Renal pelvis (tissue), 4 donors: ENCODE measurements around the gene NOC2L. TPM values are rescaled to one million over a fixed set of nuclear protein-coding genes. Genes with fewer than 3 reads are reported as not detected.
A peak's percentile ranks its signal among the peaks of the same experiment; 100 is the strongest.

ENCODE experiments used
- DNase-seq: peaks from one replicate; pipeline ENCODE4 v3.0.0-alpha.2; 2013
- polyA plus RNA-seq, 3 donors: library from polyadenylated mRNA; unstranded; fragments of 120-200 nt; gene quantifications; one replicate each; pipeline ENCODE4 v1.2.1, GENCODE V29; 2013; ENCODE audit not compliant: insufficient read length in 3 of 3

Gene NOC2L
- polyA plus RNA-seq, 3 donors: 65.5 to 71.9 (median 68.9) TPM

DNA sequence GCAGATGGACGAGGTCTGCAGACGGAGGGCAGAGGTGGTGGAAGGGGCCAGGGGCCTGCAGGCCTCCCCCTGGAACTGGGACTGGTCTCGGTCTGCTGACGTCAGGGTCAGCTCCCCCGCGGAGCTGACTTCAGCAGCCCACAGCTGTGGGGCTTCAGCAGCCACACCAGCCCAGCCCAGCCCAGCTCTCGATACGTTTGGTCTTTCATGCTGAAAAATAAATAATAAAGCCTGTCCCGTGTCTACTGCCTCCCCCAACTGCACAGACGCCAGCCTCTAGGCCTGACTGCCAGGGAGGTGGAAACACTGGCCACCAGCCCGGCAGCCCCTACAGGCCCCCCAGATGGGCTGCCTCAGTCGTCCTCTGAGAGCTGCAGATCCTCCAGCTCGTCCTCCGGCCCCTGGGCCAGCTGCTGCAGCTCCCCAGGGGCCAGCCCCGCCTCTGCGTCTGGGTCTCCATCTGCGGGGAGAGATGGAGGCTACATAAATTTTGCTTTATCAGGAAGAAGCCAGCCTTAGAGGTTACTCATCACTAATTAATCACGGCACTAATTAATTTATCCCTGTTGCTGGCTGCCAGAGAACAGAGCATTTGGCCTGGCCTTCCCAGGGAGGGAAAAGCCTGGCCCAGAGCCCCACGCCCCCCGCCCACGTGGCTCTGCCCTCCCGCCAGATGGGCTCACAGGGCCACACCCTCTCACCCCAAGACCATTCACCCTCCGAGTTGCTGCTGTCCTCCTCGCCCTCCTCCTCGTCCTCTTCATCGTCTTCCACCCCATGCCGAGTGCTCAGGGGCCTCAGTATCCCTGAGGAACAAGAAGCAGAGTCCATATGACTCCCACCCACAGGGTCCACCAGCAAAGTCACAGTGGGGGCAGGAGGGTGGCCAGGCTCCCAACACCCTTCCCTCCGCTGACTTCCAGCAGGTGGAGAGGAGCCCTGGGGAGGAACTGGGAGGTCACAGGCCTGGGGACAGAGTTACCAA, 14.4 kb downstream of the NOC2L start:
- DNase-seq: peak; percentile 91

DNA sequence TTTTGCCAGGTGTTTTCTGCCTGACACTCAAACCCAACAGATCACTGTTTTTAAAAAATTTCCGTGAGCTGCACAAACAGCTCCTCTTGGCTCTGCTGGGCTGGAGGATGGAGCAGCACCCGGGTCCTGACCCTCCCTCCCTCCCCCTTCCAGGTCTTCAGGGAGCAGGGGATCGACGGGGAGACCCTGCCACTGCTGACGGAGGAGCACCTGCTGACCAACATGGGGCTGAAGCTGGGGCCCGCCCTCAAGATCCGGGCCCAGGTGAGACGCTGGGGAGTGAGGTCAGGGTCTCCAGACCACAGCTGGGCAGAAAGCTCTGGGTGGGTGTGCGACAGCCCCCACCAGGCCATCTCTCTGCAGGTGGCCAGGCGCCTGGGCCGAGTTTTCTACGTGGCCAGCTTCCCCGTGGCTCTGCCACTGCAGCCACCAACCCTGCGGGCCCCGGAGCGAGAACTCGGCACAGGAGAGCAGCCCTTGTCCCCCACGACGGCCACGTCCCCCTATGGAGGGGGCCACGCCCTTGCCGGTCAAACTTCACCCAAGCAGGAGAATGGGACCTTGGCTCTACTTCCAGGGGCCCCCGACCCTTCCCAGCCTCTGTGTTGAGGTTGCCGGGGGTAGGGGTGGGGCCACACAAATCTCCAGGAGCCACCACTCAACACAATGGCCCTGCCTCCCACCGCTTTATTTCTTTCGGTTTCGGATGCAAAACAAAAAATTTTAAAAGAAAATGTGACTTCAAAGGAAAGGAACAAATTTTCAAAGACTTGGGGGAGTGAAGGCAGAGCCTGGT, 15.3 kb downstream of the NOC2L start:
- no peak for DNase-seq

DNA sequence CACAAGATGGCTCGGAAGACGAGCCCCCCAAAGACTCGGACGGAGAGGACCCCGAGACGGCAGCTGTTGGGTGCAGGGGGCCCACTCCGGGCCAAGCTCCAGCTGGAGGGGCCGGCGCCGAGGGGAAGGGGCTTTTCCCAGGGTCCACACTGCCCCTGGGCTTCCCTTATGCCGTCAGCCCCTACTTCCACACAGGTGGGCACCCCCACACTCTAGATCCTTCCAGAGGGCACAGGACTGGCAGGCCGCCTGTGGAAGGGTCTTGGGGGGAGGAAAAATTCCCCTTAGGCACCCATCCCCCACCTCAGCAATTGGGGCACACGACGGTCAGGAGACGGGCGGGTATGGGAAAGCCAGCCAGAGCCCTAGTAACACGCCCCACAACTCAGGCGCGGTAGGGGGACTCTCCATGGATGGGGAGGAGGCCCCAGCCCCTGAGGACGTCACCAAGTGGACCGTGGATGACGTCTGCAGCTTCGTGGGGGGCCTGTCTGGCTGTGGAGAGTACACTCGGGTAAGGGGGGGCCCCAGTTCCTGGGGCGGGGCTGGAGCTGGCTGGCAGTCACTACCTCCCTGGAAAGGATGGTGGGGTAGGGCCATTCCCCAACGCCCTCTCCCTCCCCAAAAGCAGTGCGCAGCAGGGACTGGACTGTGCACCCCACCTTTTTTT, 16.1 kb downstream of the NOC2L start:
- DNase-seq: no peak

DNA sequence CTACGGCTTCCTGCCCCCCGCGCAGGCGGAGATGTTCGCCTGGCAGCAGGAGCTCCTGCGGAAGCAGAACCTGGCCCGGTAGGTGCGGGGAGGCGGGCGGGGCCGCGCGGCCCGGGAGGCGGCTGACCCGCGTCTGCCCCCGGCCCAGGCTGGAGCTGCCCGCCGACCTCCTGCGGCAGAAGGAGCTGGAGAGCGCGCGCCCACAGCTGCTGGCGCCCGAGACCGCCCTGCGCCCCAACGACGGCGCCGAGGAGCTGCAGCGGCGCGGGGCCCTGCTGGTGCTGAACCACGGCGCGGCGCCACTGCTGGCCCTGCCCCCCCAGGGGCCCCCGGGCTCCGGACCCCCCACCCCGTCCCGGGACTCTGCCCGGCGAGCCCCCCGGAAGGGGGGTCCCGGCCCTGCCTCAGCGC, 16.6 kb downstream of the NOC2L start:
- DNase-seq: no peak

GRCh38 chr1:941588-942383, 17.3 kb downstream of the NOC2L start:
- DNase-seq: peak; percentile 89

DNA sequence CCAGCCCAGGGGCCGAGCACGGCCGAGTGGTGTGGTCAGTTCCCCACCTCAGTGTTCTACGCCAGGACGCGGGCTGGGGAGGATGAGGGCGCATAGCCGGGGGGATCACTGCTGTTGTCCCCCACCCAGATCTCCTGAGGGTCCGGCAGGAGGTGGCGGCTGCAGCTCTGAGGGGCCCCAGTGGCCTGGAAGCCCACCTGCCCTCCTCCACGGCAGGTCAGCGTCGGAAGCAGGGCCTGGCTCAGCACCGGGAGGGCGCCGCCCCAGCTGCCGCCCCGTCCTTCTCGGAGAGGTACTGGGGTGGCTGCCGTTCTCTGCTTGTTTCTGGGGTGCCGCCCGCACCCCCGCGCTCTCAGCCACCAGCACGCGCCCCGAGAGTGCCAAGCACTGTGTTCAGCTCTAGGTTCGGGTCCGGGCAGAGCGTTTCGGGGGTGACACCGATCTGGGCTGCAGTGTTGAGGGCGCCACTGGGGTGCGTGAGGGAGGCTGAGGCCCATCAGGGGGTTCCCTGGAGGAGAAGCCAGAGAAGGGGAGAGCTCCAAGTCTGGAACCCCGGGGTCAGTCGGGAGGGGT, 18.0 kb downstream of the NOC2L start:
- no peak for DNase-seq

DNA sequence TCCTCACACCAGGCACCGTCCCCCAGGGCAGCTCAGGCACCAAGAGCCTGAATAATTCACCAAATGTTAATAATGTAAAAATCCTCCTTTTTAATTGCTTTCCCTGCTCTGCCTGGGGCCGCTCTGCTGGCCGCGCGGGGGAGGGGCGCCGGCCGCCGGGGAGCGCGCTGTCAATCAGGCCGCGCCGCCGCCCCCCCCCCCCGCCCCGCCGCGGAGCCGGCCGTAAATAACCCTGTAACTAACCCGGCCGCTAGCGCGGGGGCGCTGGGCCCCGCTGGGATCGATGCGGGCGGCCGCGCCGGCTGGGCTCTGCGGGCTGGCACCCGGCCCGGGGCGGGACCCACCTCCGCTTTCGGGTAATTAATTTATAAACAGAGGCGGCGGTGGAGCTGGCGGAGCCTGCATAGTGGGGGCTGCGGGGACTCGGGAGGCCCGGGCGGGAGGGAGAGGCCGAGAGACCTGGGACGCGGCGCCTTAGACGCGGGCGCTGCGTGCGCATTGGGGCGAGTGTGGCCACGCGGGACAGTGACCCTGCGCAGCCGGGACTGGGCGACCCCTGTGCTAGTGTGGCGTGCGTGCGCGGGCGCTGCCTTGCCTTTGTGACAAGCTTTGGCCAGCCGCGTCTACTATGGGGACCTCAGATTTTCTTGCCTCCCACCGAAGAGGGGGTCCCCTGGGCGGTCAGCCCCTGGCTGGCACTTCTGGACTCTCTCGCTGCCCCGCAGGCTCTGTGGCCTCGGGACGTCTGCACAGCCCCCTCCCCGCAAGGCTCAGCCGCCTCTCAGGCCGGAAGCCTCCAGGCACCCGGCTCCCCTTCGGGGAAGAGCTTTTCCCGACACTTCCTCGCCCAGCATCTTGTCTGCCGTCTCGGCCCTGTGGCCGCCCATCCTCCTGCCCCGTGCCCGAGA, 18.7 kb downstream of the NOC2L start:
- DNase-seq: peak; percentile 89

GRCh38 chr1:939511-940106, 19.4 kb downstream of the NOC2L start:
- DNase-seq: no peak

- DNase-seq: no peak
These were observed 20.2 kb downstream of the NOC2L start for GRCh38 chr1:938711-939489.

DNA sequence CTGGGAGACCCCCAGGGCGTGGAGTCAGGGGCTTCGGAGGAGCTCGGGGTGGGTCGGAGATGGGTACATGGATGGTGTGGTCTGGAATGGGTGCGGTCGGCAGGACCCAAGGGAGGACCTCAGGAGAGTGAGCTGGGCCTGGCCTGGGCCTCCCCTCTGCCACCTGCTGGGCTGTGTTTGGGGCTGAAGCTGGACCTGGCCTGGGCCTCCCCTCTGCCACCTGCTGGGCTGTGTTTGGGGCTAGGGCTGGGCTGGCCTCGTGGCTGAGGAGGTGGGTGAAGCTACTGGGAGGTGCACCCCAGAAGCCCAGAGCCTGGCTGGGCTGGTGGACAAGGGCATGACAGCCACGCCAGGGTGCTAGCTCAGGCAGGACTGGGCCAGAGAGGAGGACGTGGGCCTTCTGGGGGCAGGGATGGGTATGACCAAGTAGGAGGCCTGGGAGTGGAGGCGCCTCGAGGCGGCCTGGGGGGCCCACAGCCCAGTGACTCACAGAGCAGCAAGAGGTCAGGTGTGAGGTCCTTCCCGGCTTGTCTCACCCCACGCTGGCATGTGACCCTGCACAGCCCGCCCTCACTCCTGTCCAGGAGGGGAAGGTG, 20.9 kb downstream of the NOC2L start:
- DNase-seq: no peak

- DNase-seq: no peak
These were observed 21.5 kb downstream of the NOC2L start for GRCh38 chr1:937521-937920.

DNA sequence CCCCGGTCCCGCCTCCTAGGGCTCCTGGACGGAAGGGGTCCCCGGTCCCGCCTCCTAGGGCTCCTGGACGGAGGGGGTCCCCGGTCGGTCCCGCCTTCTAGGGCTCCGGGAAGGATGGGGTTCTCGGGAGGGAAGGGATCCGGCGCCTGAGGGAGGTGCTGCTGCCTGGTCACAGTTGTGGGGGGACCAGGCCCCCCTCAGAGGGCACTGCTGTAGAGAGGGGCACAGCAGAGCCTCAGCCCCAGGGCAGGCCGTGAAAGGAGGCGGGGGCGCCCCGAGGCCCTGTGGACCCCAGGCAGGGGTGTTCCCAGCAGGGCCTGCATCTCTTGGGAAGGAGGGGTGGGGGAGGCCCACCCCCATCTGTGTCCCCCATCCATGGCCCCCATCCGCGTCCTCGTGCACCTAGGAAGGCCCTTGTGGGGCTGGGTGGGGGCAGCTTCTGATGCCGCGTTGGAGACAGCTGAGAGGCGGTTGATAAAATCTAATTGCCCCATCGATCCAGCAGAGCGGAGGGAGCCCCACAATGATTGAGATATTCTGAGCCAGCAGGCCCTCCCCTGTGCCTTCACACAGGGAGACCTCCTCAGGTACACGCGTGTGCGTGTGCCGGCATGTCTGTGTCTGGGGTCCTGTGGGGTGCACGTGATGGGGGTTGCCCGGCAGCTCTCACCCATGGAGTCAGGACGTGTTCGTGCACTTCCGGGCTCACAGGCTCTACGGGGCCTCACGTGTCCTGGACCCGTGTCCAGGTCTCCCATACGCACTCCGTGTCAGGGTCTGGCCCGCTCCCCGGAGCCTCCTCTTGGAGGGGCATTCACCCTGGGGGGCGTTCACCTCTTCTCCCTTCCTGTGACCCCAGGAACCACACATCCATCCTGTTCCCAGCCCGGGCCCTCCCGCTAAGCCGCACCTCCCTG, 22.4 kb downstream of the NOC2L start:
- DNase-seq: no peak

GRCh38 chr1:935751-936231, 23.3 kb downstream of the NOC2L start:
- DNase-seq: no peak

DNA sequence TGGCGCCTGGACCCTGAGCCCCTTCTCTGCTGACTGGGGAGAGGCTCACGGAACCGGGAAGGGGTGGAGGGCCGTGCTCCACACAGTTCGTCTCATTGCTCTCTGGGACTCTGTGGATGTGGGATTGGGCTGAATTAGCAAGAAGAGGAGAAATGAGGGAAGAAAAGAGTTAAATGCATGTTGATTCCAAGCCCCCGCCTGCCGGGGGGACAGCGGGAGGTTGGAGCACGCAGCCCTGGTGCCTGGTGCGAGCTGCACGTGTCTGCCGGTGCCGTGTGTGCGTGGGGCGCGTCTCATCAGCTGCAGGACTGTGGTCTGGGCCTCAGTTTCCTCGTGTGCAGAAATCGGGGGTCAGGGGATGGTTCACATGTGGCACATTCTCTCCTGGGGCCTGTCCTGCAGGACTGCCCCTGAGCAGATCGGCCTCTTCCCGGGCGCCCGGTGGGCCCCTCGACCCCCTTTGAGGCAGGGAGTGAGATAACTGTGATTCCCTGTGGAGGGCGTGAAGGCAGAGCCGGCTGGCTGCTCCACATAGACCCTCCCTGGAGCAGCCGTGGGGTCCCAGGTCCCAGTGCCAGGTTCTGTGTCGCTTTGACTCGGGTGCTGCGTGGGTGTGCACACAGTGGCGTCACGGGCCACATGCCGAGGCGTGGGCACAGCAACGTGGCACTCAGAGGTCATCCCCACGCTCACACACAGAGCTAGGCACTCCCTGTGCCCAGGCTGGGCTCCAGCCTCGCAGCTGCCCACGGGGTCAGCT, 23.9 kb downstream of the NOC2L start:
- no peak for DNase-seq

- no peak for DNase-seq
These were observed 25.5 kb downstream of the NOC2L start for GRCh38 chr1:933603-933940.
